ENCODE measurements around the gene BCS1L.

BCS1L gene

DNA sequence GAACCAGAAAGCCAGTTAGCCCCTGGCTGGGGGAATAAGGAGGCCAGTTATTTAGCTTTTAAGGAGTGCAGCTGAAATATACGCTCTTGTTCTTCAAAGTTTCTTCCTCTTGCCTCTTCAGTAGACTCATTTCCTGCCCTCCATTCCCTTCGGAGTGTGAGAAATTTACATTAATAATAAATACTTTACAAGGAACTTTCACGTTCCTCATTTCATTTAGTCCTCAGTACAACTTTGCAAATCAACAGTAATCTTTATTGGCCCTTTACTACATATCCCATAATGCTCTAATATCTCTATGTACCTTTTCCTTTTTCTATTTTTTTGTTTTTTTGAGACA lies 36.1 kb upstream of the BCS1L start:
- H3K4me3 ChIP-seq (ENCODE audit: low read depth, low read length): no peak overlapping the region
- no peaks in the 10 kb centered on the region for H3K36me3 ChIP-seq (replicated peaks)
- no peaks in the 10 kb centered on the region for H3K27me3 ChIP-seq (replicated peaks)
- no peak for DNase-seq
- no peak overlapping the region for H3K27ac ChIP-seq
- in situ Hi-C loops (cut with HindIII; ENCODE audit: low pct_ligation_motif_present, low sequenced_read_pairs): no loop called here
- TF ChIP-seq, protein P1, sequence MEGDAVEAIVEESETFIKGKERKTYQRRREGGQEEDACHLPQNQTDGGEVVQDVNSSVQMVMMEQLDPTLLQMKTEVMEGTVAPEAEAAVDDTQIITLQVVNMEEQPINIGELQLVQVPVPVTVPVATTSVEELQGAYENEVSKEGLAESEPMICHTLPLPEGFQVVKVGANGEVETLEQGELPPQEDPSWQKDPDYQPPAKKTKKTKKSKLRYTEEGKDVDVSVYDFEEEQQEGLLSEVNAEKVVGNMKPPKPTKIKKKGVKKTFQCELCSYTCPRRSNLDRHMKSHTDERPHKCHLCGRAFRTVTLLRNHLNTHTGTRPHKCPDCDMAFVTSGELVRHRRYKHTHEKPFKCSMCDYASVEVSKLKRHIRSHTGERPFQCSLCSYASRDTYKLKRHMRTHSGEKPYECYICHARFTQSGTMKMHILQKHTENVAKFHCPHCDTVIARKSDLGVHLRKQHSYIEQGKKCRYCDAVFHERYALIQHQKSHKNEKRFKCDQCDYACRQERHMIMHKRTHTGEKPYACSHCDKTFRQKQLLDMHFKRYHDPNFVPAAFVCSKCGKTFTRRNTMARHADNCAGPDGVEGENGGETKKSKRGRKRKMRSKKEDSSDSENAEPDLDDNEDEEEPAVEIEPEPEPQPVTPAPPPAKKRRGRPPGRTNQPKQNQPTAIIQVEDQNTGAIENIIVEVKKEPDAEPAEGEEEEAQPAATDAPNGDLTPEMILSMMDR (IDR thresholded peaks at IDR 0.05; ENCODE audit: low read depth, low read length, missing control alignments): no peak

- in situ Hi-C loops (cut with HindIII; ENCODE audit: low pct_ligation_motif_present, low sequenced_read_pairs): no loop called here
Observed at GRCh38 chr2:218626369-218626768, 33.1 kb upstream of the BCS1L start.

GRCh38 chr2:218627939-218628338 lies 31.5 kb upstream of the BCS1L start:
- no peak for DNase-seq
- Histone ChIP-seq H3K36me3 (replicated peaks) (no peaks in the 10 kb centered on the region), H3K4me3 (ENCODE audit: low read depth, low read length) (no peak overlapping the region), H3K27ac (no peak overlapping the region), H3K27me3 (replicated peaks) (no peaks in the 10 kb centered on the region)
- TF ChIP-seq, protein P1 (IDR thresholded peaks at IDR 0.05; ENCODE audit: low read depth, low read length, missing control alignments): no peak
- in situ Hi-C loops (cut with HindIII; ENCODE audit: low pct_ligation_motif_present, low sequenced_read_pairs): no loop called here

More at GRCh38 chr2:218626369-218626768, 33.1 kb upstream of the BCS1L start:
- TF ChIP-seq, protein P1 (IDR thresholded peaks at IDR 0.05; ENCODE audit: low read depth, low read length, missing control alignments): no peak
- H3K27ac ChIP-seq: no peak overlapping the region
- no peaks in the 10 kb centered on the region for H3K27me3 ChIP-seq (replicated peaks)
- no peak overlapping the region for H3K4me3 ChIP-seq (ENCODE audit: low read depth, low read length)
- DNase-seq: no peak
- H3K36me3 ChIP-seq (replicated peaks): no peaks in the 10 kb centered on the region

DNA sequence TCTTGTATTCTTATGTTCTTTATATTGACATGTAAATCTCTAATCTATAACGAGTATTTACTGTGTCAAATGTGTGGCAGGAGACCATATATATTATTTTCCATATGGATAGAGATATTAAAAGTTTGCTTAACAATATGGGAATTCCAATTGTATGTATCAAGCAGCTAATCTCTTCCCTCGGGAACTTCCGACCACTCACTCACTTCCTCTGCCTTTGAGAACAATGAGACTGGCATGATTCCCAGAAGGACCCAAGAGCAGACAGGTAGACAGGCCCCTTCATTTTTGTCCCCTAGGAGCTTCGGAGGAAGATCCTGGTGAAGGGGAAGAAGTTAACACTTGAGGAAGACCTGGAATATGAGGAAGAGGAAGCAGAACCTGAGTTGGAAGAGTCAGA lies 27.6 kb upstream of the BCS1L start:
- Histone ChIP-seq H3K27ac (no peak overlapping the region), H3K36me3 (replicated peaks) (peaks cover 22% of the 10 kb centered on the region), H3K27me3 (replicated peaks) (no peaks in the 10 kb centered on the region), H3K4me3 (ENCODE audit: low read depth, low read length) (no peak overlapping the region)
- in situ Hi-C loops (cut with HindIII; ENCODE audit: low pct_ligation_motif_present, low sequenced_read_pairs): no loop called here
- peak; percentile 53 for DNase-seq
- TF ChIP-seq, protein P1 (IDR thresholded peaks at IDR 0.05; ENCODE audit: low read depth, low read length, missing control alignments): no peak

- Histone ChIP-seq H3K36me3 (replicated peaks) (peaks cover 53% of the 10 kb centered on the region), H3K27me3 (replicated peaks) (no peaks in the 10 kb centered on the region), H3K4me3 (ENCODE audit: low read depth, low read length) (no peak overlapping the region), H3K27ac (no peak overlapping the region)
- no peak for DNase-seq
- TF ChIP-seq, protein P1 (IDR thresholded peaks at IDR 0.05; ENCODE audit: low read depth, low read length, missing control alignments): no peak
- in situ Hi-C loops (cut with HindIII; ENCODE audit: low pct_ligation_motif_present, low sequenced_read_pairs): no loop called here
Observed at GRCh38 chr2:218635719-218636118, 23.8 kb upstream of the BCS1L start.

GRCh38 chr2:218638372-218638771 lies 21.1 kb upstream of the BCS1L start:
- TF ChIP-seq, protein P1 (IDR thresholded peaks at IDR 0.05; ENCODE audit: low read depth, low read length, missing control alignments): no peak
- in situ Hi-C loops (cut with HindIII; ENCODE audit: low pct_ligation_motif_present, low sequenced_read_pairs): no loop called here
- Histone ChIP-seq H3K4me3 (ENCODE audit: low read depth, low read length) (no peak overlapping the region), H3K36me3 (replicated peaks) (peaks cover 73% of the 10 kb centered on the region), H3K27ac (no peak overlapping the region), H3K27me3 (replicated peaks) (no peaks in the 10 kb centered on the region)
- DNase-seq: no peak
